Common myeloid progenitor, CD34-positive (primary cell): ENCODE measurements around the gene CAMK1D.

Experiments
- CTCF ChIA-PET: fragments of 350-600 bp; sonication (Branson Sonifier 250); formaldehyde crosslinking; loops from one replicate; lab custom pipeline; 2021; ENCODE audit warnings: antibody characterized with exemption; lab: Charles Lee
- POLR2A ChIA-PET: fragments of 350-600 bp; sonication (Branson Sonifier 250); formaldehyde crosslinking; loops from one replicate; lab custom pipeline; 2021; ENCODE audit warnings: antibody characterized with exemption; lab: Charles Lee
- DNase-seq, 3 donors: peaks; one replicate each; pipeline versions ENCODE4 v3.0.0 to v3.0.0-alpha.2; 2013
- H3K27ac ChIP-seq, 2 experiments: 1 replicate in 1 of 2; 2 replicates in 1 of 2; pipeline ENCODE4 v1.7.0; 2013; ENCODE audit warnings: inconsistent platforms in 2 of 2, low read length in 2 of 2, mild to moderate bottlenecking in 2 of 2, low read depth in 1 of 2, moderate library complexity in 1 of 2; ENCODE audit not compliant: severe bottlenecking in 2 of 2, insufficient read depth in 1 of 2, poor library complexity in 1 of 2
- H3K27me3 ChIP-seq, 5 experiments: replicated peaks in 2 of 5; 1 replicate in 3 of 5; 2 replicates in 2 of 5; pipeline versions ENCODE4 v1.6.1 to v1.7.0; 2013; ENCODE audit warnings: low read length in 4 of 5, mild to moderate bottlenecking in 2 of 5, moderate library complexity in 2 of 5, inconsistent platforms in 1 of 5; ENCODE audit not compliant: insufficient read depth in 5 of 5, control insufficient read depth in 4 of 5
- H3K36me3 ChIP-seq, 4 experiments: 1 replicate in 2 of 4; 2 replicates in 2 of 4; pipeline versions ENCODE4 v1.6.1 to v1.7.0; 2013; ENCODE audit warnings: low read length in 3 of 4, control low read depth in 1 of 4, mild to moderate bottlenecking in 1 of 4; ENCODE audit not compliant: control insufficient read depth in 4 of 4, insufficient read depth in 4 of 4
- H3K4me1 ChIP-seq, 4 experiments: 1 replicate in 3 of 4; 2 replicates in 1 of 4; pipeline versions ENCODE4 v1.6.1 to v1.7.1; 2013; ENCODE audit warnings: low read length in 3 of 4, mild to moderate bottlenecking in 3 of 4, control low read depth in 1 of 4, inconsistent platforms in 1 of 4, moderate library complexity in 1 of 4; ENCODE audit not compliant: control insufficient read depth in 4 of 4, insufficient read depth in 4 of 4; ENCODE audit errors: control extremely low read depth in 1 of 4
- H3K4me3 ChIP-seq, 7 experiments: 1 replicate in 4 of 7; 2 replicates in 3 of 7; pipeline versions ENCODE4 v1.5.1 to v1.7.0; 2013; ENCODE audit warnings: mild to moderate bottlenecking in 7 of 7, low read length in 6 of 7, moderate library complexity in 6 of 7, inconsistent platforms in 2 of 7, low read depth in 2 of 7, control low read depth in 1 of 7; ENCODE audit not compliant: insufficient read depth in 4 of 7, control insufficient read depth in 1 of 7; ENCODE audit errors: extremely low read depth in 1 of 7
- H3K9me3 ChIP-seq, 5 experiments: 1 replicate in 4 of 5; 2 replicates in 1 of 5; pipeline versions ENCODE4 v1.6.1 to v1.7.1; 2013; ENCODE audit warnings: low read length in 4 of 5, mild to moderate bottlenecking in 2 of 5, inconsistent platforms in 1 of 5, low read depth in 1 of 5, moderate library complexity in 1 of 5; ENCODE audit not compliant: control insufficient read depth in 4 of 5, insufficient read depth in 2 of 5; ENCODE audit errors: control extremely low read depth in 1 of 5
- WGBS: methylation state at CpG from one replicate; pipeline ENCODE4 v1.1.5; 2013; ENCODE audit not compliant: insufficient coverage; 5-methylcytosine and 5-hydroxymethylcytosine counted together

CAMK1D gene

GRCh38 chr10:12659706-12660105 lies 310.4 kb downstream of the CAMK1D start:
- no peak overlapping the region for H3K27ac ChIP-seq
- CTCF ChIA-PET = interaction anchor here (1.4 kb wide), 1 partner anchor 445 kb away, joined by 4 read pairs; no protein-coding TSS in a partner anchor
- H3K4me3 ChIP-seq = no peak overlapping the region
- DNase-seq = no peak
- H3K9me3 ChIP-seq = peaks cover 0 to 4% (median 0%) of the 10 kb centered on the region in 5 experiments
- POLR2A ChIA-PET = interaction anchor here (0.6 kb wide), 1 partner anchor 44 kb away, joined by 7 read pairs; no protein-coding TSS in a partner anchor
- no peaks in the 10 kb centered on the region for H3K27me3 ChIP-seq
- WGBS = 96% methylated on average over 8 of the region's 11 CpGs
- no peaks in the 10 kb centered on the region for H3K4me1 ChIP-seq
- peaks cover 0 to 4% (median 1%) of the 10 kb centered on the region in 4 experiments for H3K36me3 ChIP-seq

DNA sequence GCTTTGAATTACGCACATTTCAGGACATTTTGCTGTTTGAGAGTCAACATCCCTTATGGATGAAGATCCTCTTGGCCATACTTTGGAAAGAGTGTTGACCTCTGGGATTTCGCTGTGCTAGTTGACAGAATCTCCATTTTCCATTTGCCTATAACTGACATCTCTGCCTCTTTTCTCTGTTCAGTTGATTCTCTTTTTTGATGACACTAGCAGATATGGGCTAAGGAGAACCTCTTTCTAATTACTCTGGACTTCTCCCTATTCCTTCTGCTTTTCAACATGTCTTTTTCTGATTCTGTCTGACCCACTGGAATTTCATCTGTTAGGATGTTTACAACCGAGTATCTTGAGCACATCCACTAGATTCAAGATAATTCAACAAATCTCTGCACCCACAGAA lies 311.5 kb downstream of the CAMK1D start:
- Histone ChIP-seq H3K9me3 (no peaks in the 10 kb centered on the region), H3K27ac (no peak overlapping the region), H3K27me3 (no peaks in the 10 kb centered on the region), H3K4me3 (no peak overlapping the region), H3K4me1 (no peaks in the 10 kb centered on the region), H3K36me3 (peaks cover 0 to 3% (median 0%) of the 10 kb centered on the region in 4 experiments)
- DNase-seq = no peak
- WGBS = 100% methylated on average over 2 of the region's 3 CpGs
- CTCF ChIA-PET = interaction anchor here (0.9 to 1.4 kb wide), 2 partner anchors 10 to 29 kb away, joined by 3 to 4 read pairs; no protein-coding TSS in a partner anchor
- POLR2A ChIA-PET = no interaction called here

DNA sequence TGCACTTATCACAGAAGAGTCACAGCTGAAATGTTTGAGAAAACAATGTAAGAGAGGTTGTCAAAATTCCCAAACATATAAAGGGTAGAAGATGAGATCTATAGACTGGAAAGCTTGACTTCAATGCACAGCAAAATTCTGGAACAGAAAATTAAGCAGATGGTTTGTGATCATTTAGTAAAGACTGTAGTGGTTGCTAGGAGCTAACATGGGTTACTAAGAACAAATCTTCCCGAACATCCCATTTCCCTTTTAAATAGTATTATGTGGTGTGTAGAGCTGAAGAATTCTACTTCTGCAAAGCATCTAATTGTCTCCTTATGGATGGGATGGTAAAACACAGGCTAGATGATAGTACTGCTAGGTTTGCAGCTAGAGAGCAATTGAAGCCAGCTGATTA lies 312.3 kb downstream of the CAMK1D start:
- DNase-seq = no peak
- POLR2A ChIA-PET = no interaction called here
- Histone ChIP-seq H3K9me3 (no peaks in the 10 kb centered on the region), H3K27me3 (no peaks in the 10 kb centered on the region), H3K27ac (no peak overlapping the region), H3K36me3 (peaks cover 0 to 3% (median 0%) of the 10 kb centered on the region in 4 experiments), H3K4me1 (no peaks in the 10 kb centered on the region), H3K4me3 (no peak overlapping the region)
- WGBS = 100% methylated on average over 1 of the region's 1 CpG
- CTCF ChIA-PET = interaction anchor here (0.9 to 1.4 kb wide), 5 partner anchors 9 to 447 kb away, joined by 3 to 7 read pairs (median 4); no protein-coding TSS in a partner anchor

DNA sequence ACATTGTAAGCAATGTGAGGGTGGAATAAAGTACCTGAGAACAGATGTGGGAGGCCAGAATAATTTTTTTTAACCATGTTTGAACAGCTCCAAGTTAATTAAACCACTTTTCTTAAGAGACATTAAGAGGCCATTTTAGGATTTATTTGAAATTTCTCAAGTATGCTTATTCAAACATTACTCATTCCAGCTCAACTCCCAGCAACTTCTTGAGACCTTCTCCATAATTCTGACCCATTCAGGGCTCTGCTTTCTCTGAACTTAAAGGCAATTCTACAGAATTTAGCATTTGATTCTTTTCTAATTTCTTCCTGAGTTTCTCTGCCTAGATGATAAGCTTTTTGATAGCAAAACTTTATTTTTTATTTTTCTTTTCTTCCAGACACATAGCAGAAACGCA lies 314.5 kb downstream of the CAMK1D start:
- Histone ChIP-seq H3K9me3 (no peaks in the 10 kb centered on the region), H3K4me1 (no peaks in the 10 kb centered on the region), H3K27me3 (no peaks in the 10 kb centered on the region), H3K27ac (no peak overlapping the region), H3K4me3 (no peak overlapping the region), H3K36me3 (peaks cover 0 to 6% (median 2%) of the 10 kb centered on the region in 4 experiments)
- no CpG with 5 or more reads among the region's 1 CpG for WGBS
- ChIA-PET POLR2A (interaction anchor here (0.6 kb wide), 1 partner anchor 10 kb away, joined by 3 read pairs; no protein-coding TSS in a partner anchor), CTCF (interaction anchor here (0.7 to 1.5 kb wide), 2 partner anchors 313 to 449 kb away, joined by 3 to 4 read pairs; no protein-coding TSS in a partner anchor)
- no peak for DNase-seq

- H3K4me1 ChIP-seq = no peaks in the 10 kb centered on the region
- no peak for DNase-seq
- H3K27ac ChIP-seq = no peak overlapping the region
- peaks cover 0 to 7% (median 3%) of the 10 kb centered on the region in 5 experiments for H3K9me3 ChIP-seq
- WGBS = 85% methylated on average over 6 of the region's 7 CpGs
- POLR2A ChIA-PET = no interaction called here
- H3K4me3 ChIP-seq = no peak overlapping the region
- CTCF ChIA-PET = interaction anchor here (1.0 to 1.9 kb wide), 3 partner anchors 9 to 11 kb away, joined by 3 to 7 read pairs (median 4); no protein-coding TSS in a partner anchor
- H3K36me3 ChIP-seq = peaks cover 0 to 8% (median 2%) of the 10 kb centered on the region in 4 experiments
- no peaks in the 10 kb centered on the region for H3K27me3 ChIP-seq
Observed at GRCh38 chr10:12665501-12665900, 316.2 kb downstream of the CAMK1D start.

DNA sequence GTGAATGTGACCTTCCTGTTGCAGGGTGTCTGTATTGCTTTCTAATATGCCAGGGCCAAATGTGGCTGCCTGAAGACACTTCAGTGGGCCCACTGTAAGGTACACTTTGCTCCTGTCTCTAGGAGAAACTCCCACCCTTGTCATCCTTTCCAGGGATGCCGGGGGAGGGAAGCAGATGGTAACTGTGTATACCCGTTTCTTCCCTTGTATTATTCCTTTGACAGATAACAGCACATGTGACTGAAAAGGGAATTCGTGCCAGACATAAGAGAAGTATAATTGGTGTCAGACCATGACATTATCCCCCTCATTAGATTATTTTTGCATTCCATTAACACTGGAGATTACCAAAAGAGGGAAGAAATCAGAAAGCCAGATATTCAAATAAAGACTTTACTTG lies 317.7 kb downstream of the CAMK1D start:
- WGBS = 100% methylated on average over 1 of the region's 3 CpGs
- Histone ChIP-seq H3K36me3 (peaks cover 0 to 10% (median 2%) of the 10 kb centered on the region in 4 experiments), H3K27ac (no peak overlapping the region), H3K4me1 (no peaks in the 10 kb centered on the region), H3K27me3 (no peaks in the 10 kb centered on the region), H3K4me3 (no peak overlapping the region), H3K9me3 (peaks cover 0 to 7% (median 3%) of the 10 kb centered on the region in 5 experiments)
- ChIA-PET CTCF (no interaction called here), POLR2A (no interaction called here)
- DNase-seq = no peak

DNA sequence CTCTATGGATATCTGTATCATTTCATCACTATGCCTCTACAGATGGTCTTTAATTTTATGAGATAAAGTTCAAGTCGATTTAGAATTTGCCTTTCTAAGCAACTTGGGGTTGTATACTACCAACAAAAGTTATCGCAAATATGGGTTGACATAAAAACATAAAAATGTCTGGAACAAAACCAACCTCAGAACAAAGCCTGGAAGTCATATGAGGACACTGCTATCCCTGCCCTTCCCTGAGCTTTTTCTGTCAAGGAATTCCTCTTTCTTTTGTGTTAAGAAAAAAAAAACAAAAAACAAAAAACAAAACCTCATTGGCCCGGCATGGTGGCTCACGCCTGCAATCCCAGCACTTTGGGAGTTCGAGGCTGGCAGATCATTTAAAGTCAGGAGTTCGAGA lies 319.3 kb downstream of the CAMK1D start:
- peaks cover 0 to 7% (median 3%) of the 10 kb centered on the region in 5 experiments for H3K9me3 ChIP-seq
- POLR2A ChIA-PET = no interaction called here
- no peaks in the 10 kb centered on the region for H3K27me3 ChIP-seq
- H3K4me3 ChIP-seq = no peak overlapping the region
- WGBS = 97% methylated on average over 4 of the region's 6 CpGs
- DNase-seq = no peak
- CTCF ChIA-PET = interaction anchor here (1.2 kb wide), 1 partner anchor 12 kb away, joined by 3 read pairs; no protein-coding TSS in a partner anchor
- peaks cover 0 to 10% (median 2%) of the 10 kb centered on the region in 4 experiments for H3K36me3 ChIP-seq
- H3K4me1 ChIP-seq = no peaks in the 10 kb centered on the region
- H3K27ac ChIP-seq = no peak overlapping the region
